HepG2 (cell line): ENCODE results near the gene TDRD9. TPM values are rescaled to one million over a fixed set of nuclear protein-coding genes. Genes with fewer than 3 reads are reported as not detected.

ENCODE experiments used
- FOXO4 ChIP-seq: sonication (generic); formaldehyde crosslinking; conservative IDR thresholded peaks from 2 replicates; pipeline ENCODE4 v1.8.1; 2023; ENCODE audit warnings: missing genetic modification reagents
- HCFC1 ChIP-seq: fragments of 150-350 bp; IDR thresholded peaks from 2 replicates; pipeline ENCODE4 v1.6.1; 2014; ENCODE audit warnings: low read depth, low read length
- HMGXB4 ChIP-seq, 2 experiments: sonication (generic) in 1 of 2; formaldehyde crosslinking in 1 of 2; IDR thresholded peaks; 2 replicates each; pipeline versions ENCODE4 v1.4.0 to v1.6.1; 2018 to 2020; ENCODE audit warnings: missing genetic modification reagents in 2 of 2, borderline replicate concordance in 1 of 2, low read depth in 1 of 2, mild to moderate bottlenecking in 1 of 2, missing biosample characterization in 1 of 2
- MIER2 ChIP-seq: IDR thresholded peaks from 2 replicates; pipeline ENCODE4 v1.6.1; 2016; ENCODE audit warnings: missing biosample characterization, missing genetic modification reagents
- NFYB ChIP-seq: sonication (generic); formaldehyde crosslinking; IDR thresholded peaks from 2 replicates; pipeline ENCODE4 v1.4.0; 2020; ENCODE audit warnings: missing genetic modification reagents
- NR2F1 ChIP-seq, 2 experiments: fragments of 450-650 bp in 1 of 2; formaldehyde crosslinking in 1 of 2; IDR thresholded peaks; 2 replicates each; pipeline versions ENCODE4 v1.5.0 to v1.6.1; 2016 to 2020; ENCODE audit warnings: mild to moderate bottlenecking in 1 of 2, missing compliant biosample characterization in 1 of 2, missing genetic modification reagents in 1 of 2, moderate library complexity in 1 of 2
- NR2F2 ChIP-seq: IDR thresholded peaks from 2 replicates; pipeline ENCODE4 v1.6.1; 2012; ENCODE audit warnings: low read depth, inconsistent platforms, borderline replicate concordance
- PAF1 ChIP-seq: IDR thresholded peaks from 2 replicates; pipeline ENCODE4 v1.6.1; 2016; ENCODE audit warnings: missing genetic modification reagents, missing compliant biosample characterization
- RFXAP ChIP-seq: sonication (generic); formaldehyde crosslinking; IDR thresholded peaks from 2 replicates; pipeline ENCODE4 v1.4.0; 2020; ENCODE audit warnings: missing genetic modification reagents, borderline replicate concordance
- SMARCC2 ChIP-seq: fragments of 450-650 bp; IDR thresholded peaks from 2 replicates; pipeline ENCODE4 v1.6.1; 2017; ENCODE audit warnings: antibody characterized with exemption, mild to moderate bottlenecking
- SNAPC5 ChIP-seq: sonication (generic); formaldehyde crosslinking; IDR thresholded peaks from 2 replicates; pipeline ENCODE4 v1.8.1; 2023; ENCODE audit warnings: mild to moderate bottlenecking, missing genetic modification reagents, borderline replicate concordance
- TOE1 ChIP-seq: sonication (generic); formaldehyde crosslinking; IDR thresholded peaks from 2 replicates; pipeline ENCODE4 v1.4.0; 2020; ENCODE audit warnings: mild to moderate bottlenecking, missing genetic modification reagents
- U2AF2 ChIP-seq: fragments of 200-400 bp; formaldehyde crosslinking; IDR thresholded peaks from 2 replicates; pipeline ENCODE4 v1.6.1; 2017; ENCODE audit warnings: low read depth, mild to moderate bottlenecking, low read length
- ZFP36 ChIP-seq: fragments of 150-350 bp; IDR thresholded peaks from 2 replicates; pipeline ENCODE4 v1.6.1; 2018; ENCODE audit warnings: borderline replicate concordance, low read length, low read depth; ENCODE audit not compliant: partially characterized antibody
- ZFP62 ChIP-seq: sonication (generic); formaldehyde crosslinking; IDR thresholded peaks from 2 replicates; pipeline ENCODE4 v1.4.0; 2020; ENCODE audit warnings: missing genetic modification reagents
- ZHX2 ChIP-seq, 2 experiments: sonication (generic) in 1 of 2; formaldehyde crosslinking in 1 of 2; IDR thresholded peaks; 2 replicates each; pipeline versions ENCODE4 v1.6.1 to v1.9.0; 2014 to 2022; ENCODE audit warnings: antibody characterized with exemption in 1 of 2, borderline replicate concordance in 1 of 2, inconsistent platforms in 1 of 2, low read depth in 1 of 2, missing genetic modification reagents in 1 of 2
- ZNF235 ChIP-seq: sonication (generic); formaldehyde crosslinking; IDR thresholded peaks from 2 replicates; pipeline ENCODE4 v1.8.1; 2023; ENCODE audit warnings: mild to moderate bottlenecking, missing genetic modification reagents, borderline replicate concordance
- ZNF530 ChIP-seq: sonication (generic); formaldehyde crosslinking; IDR thresholded peaks from 2 replicates; pipeline ENCODE4 v1.5.0; 2020; ENCODE audit warnings: low read depth, mild to moderate bottlenecking, missing genetic modification reagents
- ZNF766 ChIP-seq: sonication (generic); formaldehyde crosslinking; IDR thresholded peaks from 2 replicates; pipeline ENCODE4 v1.5.0; 2020; ENCODE audit warnings: missing genetic modification reagents, borderline replicate concordance
- polyA plus RNA-seq, 8 experiments: library from polyadenylated mRNA; depleted of rRNA in 3 of 8; stranded (reverse) in 7 of 8; unstranded in 1 of 8; fragments of >200 nt; fragmentation: Illumina TruSeq in 4 of 8; extraction: Trizol in 4 of 8; gene quantifications; 2 replicates each; pipeline versions ENCODE4 v1.2.1 to v1.2.3, GENCODE V29; 2011 to 2016; ENCODE audit warnings: low read depth in 4 of 8, missing spikeins in 1 of 8, mixed read lengths in 1 of 8; ENCODE audit not compliant: insufficient read depth in 1 of 8
- total RNA-seq, 5 experiments: library from RNA; depleted of rRNA; stranded (reverse); fragments of >200 nt; fragmentation: Illumina TruSeq; extraction: Trizol; gene quantifications; 2 replicates each; pipeline ENCODE4 v1.2.3, GENCODE V29; 2016; ENCODE audit warnings: low read depth in 1 of 5

The TDRD9 gene
- total and polyA plus RNA-seq, 2 of the 13 experiments (the other 11 are each of a cell fraction or from before 2014, with no cell fraction given) = not detected

- TF ChIP-seq ZHX2 (IDR thresholded peaks at IDR 0.05; ENCODE audit: low read depth) (no peak), ZHX2 (CRISPR knock-in tag; IDR thresholded peaks at IDR 0.05; ENCODE audit: borderline replicate concordance) (no peak), ZNF766 (no peak), RFXAP (peak; percentile 64; the same call in 1 of the 2 replicates), ZNF235 (no peak), ZNF530 (no peak), SNAPC5 (CRISPR knock-in tag) (no peak), HCFC1 (no peak), MIER2 (CRISPR knock-in tag) (peak; percentile 47; the same call in 1 of the 2 replicates), SMARCC2 (no peak), PAF1 (no peak), U2AF2 (no peak), NFYB (CRISPR knock-in tag) (0 out of 2 replicates have a peak, but pooled peaks have one; percentile 10), FOXO4 (CRISPR knock-in tag) (no peak), HMGXB4 (CRISPR knock-in tag; IDR thresholded peaks at IDR 0.05; ENCODE audit: borderline replicate concordance in 1 of 2, low read depth in 1 of 2) (peak; percentile 38 to 57; a peak in 2 of 4 replicates), ZFP36 (no peak), ZFP62 (CRISPR knock-in tag) (no peak), TOE1 (CRISPR knock-in tag) (no peak), NR2F2 (no peak), NR2F1 (CRISPR knock-in tag; IDR thresholded peaks at IDR 0.05) (peak in 1 of 2 experiments; percentile 59; a peak in 1 of 4 replicates)
Measured at GRCh38 chr14:103886304-103887169, 41.7 kb upstream of the TDRD9 start (continued).
